HG03039 (cell line): ENCODE measurements around the gene TCEAL1.
"Not testable (repeated sequence)": the region's sequence is repeated elsewhere in the genome, so short reads cannot be mapped to it uniquely, and the experiment has no call there.

Experiments used
- ATAC-seq: cut with Tn5 transposase; IDR thresholded peaks from one replicate; pipeline ENCODE4 v1.9.1; 2021; ENCODE audit warnings: mild to moderate bottlenecking, moderate library complexity; ENCODE audit not compliant: unreplicated experiment

Gene TCEAL1

GRCh38 chrX:103628386-103629317 is at the start of gene TCEAL1:
Gene TCEAL1 (plus strand): TSS chrX:103628975. CDS start chrX:103629917, 942 bp downstream.
- peak; percentile 73 for ATAC-seq

DNA sequence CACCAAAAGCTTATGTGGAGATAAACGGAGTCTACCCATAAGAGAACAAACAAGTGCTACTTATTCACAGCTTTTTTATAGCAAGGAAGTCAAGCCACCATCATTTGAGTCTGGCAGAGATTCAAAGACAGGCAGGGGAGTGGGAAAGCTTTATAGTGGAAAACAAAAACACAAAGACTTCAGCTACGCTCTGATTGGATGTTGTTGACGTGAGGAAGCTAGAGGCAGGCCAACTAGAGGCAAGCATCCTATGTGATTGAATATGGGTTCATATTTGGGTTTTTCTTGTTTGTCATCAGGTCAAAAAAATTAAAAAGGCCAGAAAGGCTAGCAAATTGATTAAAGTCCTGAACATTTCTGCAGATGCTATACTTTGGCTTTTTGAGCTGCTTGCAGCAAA is 44.2 kb upstream of the TCEAL1 start:
- no peak for ATAC-seq

- peak; percentile 94 for ATAC-seq
Measured at GRCh38 chrX:103585411-103586313, 43.1 kb upstream of the TCEAL1 start, which contains the start of gene TCEAL4. Gene TCEAL4 (plus strand): TSS chrX:103585515. CDS start chrX:103586676, 1,161 bp downstream.

- no peak for ATAC-seq
Measured at GRCh38 chrX:103586314-103586646, 42.5 kb upstream of the TCEAL1 start.

GRCh38 chrX:103586659-103587058 is 42.1 kb upstream of the TCEAL1 start:
- ATAC-seq: no peak

DNA sequence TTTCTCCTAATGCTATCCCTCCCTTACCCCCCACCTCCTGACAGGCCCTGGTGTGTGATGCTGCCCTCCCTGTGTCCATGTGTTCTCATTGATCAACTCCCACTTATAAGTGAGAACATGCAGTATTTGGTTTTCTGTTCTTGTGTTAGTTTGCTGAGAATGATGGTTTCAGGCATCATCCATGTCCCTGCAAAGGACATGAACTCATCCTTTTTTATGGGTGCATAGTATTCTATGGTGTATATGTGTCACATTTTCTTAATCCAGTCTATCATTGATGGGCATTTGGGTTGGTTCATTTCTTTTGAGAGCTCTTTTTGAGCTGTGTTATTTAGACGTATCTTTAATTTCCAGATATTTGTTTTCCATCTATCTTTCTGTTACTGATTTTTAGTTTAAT is 36.5 kb upstream of the TCEAL1 start:
- ATAC-seq: not testable (repeated sequence)

GRCh38 chrX:103595202-103595601 is 33.6 kb upstream of the TCEAL1 start:
- ATAC-seq: not testable (repeated sequence)

DNA sequence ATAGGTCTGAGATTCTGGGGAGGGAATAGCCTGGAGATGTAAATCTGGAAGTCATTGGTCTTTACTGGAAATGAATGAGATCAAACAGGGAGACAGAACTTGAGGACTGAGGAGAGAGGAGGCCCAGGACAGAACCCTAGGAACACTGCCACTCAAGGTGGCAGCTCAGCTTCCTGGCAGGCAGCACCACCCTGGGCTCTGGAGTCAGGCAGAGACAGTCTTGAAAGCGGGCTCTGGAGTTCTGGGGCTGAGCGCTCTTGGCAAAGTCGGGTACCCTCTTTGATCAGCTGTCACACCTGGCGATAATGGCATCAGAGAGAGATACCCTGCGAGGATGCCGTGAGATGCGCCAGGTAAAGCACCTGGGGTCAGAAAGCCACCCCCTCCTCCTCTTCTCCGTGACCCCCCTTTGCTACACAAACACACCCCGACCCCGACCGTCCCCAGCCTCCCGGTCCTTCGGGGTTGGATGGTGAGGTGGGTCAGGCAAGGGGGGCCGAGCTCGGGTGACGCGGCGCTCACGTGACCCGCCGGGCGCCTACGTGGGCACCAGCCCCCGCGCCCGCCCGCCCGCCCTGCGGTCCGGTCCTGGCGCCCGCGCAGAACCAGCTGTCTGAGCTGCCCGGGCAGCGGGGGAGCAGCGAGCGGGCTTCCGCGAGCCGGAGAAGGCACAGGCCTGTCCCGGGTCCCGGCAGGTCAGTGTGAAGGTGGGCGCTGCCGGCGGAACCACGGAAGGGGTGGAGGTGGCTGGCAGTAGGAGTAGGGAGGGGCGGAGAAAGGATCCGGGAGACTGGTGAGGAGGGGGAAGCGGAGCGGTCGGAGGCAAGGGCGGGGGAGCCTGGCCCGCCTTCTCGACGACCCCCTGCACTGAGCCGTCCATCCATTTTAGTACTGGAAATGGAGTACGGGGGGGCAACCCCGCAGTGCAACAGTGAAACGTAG is 21.1 kb upstream of the TCEAL1 start, which contains the start of gene TCEAL3:
TCEAL3 (plus strand) TSS at position 600 of the 942 bp plus-strand sequence. CDS start 1,102 bp downstream, outside the sequence.
- ATAC-seq: peak; percentile 79

GRCh38 chrX:103608306-103608963 is 20.3 kb upstream of the TCEAL1 start:
- ATAC-seq: no peak

GRCh38 chrX:103610282-103610681 is 18.5 kb upstream of the TCEAL1 start:
- no peak for ATAC-seq

- ATAC-seq: no peak
Measured at GRCh38 chrX:103613362-103613890, 15.3 kb upstream of the TCEAL1 start.

- no peak for ATAC-seq
Measured at GRCh38 chrX:103614999-103615398, 13.8 kb upstream of the TCEAL1 start.

DNA sequence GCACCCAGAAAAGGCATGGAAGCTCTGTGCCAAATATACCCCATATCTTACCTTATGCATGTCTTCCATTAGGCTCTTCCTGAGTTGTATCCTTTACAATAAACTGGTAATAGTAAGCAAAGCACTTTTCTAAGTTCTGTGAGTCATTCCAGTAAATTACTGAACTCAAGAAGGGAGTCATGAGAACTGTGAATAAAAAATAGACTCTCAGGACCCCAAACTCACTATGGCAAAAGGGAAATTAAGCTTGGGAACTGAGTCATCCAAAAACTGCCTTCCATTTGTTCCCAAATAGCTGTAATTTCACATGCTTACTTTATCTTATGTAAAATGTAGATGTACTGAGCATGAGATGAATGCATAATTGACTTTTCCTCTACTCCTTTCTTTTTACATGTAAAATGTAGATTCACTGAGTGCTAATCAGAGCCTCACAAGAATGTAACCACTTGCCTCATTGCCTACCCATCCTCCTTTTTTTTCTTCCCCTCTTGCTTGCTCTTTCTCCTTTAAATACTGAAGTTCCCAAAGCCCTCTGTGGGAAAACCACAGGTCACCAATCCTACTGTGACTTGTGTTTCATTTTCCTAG is 12.9 kb upstream of the TCEAL1 start:
- no peak for ATAC-seq

- no peak for ATAC-seq
Measured at GRCh38 chrX:103616676-103617186, 12.0 kb upstream of the TCEAL1 start.

- no peak for ATAC-seq
Measured at GRCh38 chrX:103624111-103624510, 4.7 kb upstream of the TCEAL1 start.

- ATAC-seq: no peak
Measured at GRCh38 chrX:103626855-103627254, 1.9 kb upstream of the TCEAL1 start.

DNA sequence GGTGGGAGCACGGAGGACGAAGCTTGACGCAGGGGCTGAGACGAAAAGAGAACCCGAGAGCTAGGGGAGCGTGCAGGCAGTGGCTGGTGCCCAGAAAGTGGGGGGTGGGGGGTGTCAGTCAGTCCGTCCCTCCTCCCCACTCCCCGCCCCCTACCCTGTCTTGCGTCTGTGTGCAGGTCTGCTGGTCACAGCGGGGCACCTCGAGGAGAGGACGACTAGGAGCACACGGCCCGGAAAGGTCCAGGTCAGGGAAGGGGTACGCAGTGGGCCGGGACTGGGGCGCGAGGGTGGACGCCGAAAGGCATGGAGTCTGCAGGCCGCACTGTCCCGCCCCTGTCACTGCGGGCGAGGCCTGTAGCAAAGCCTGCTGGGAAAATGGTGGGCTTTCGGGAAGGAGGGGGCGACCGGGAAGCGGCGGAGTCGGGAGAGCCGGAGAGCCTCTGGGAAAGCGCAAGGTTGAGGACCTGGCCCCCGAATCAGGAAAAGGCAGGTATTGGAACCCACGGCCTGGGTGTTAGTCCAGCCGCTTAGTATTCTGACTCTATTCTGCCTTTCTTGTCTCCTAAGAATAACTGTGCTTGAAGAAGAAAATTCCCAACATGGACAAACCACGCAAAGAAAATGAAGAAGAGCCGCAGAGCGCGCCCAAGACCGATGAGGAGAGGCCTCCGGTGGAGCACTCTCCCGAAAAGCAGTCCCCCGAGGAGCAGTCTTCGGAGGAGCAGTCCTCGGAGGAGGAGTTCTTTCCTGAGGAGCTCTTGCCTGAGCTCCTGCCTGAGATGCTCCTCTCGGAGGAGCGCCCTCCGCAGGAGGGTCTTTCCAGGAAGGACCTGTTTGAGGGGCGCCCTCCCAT is 769 bp downstream of the TCEAL1 start:
- no peak for ATAC-seq

DNA sequence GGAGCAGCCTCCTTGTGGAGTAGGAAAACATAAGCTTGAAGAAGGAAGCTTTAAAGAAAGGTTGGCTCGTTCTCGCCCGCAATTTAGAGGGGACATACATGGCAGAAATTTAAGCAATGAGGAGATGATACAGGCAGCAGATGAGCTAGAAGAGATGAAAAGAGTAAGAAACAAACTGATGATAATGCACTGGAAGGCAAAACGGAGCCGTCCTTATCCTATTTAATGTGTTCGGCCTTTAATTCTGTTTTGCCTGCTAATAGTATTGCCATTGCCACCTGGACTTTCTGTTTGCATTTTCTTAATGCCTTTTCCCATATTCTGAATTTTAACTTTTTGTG is 1.4 kb downstream of the TCEAL1 start:
- ATAC-seq: no peak
